Large intestine (tissue), 3 donors: ENCODE data around the gene TMEM25. TPM values are rescaled to one million over a fixed set of nuclear protein-coding genes. Genes with fewer than 3 reads are reported as not detected.
"Not testable (repeated sequence)": the region's sequence is repeated elsewhere in the genome, so short reads cannot be mapped to it uniquely, and the experiment has no call there.

ENCODE experiments used
- DNase-seq, 2 donors: peaks; one replicate each; pipeline versions ENCODE4 v3.0.0 to v3.0.0-alpha.2; 2013
- H3K27ac ChIP-seq: one replicate; pipeline ENCODE4 v1.5.1; 2013; ENCODE audit warnings: low read length
- H3K27me3 ChIP-seq: 2 replicates; pipeline ENCODE4 v1.6.1; 2013; ENCODE audit warnings: low read length; ENCODE audit not compliant: control insufficient read depth, insufficient read depth
- H3K36me3 ChIP-seq: 2 replicates; pipeline ENCODE4 v1.6.1; 2013; ENCODE audit warnings: low read length; ENCODE audit not compliant: control insufficient read depth, insufficient read depth
- H3K4me1 ChIP-seq: one replicate; pipeline ENCODE4 v1.6.1; 2013; ENCODE audit warnings: low read length; ENCODE audit not compliant: control insufficient read depth, insufficient read depth
- H3K4me3 ChIP-seq: one replicate; pipeline ENCODE4 v1.5.1; 2013; ENCODE audit warnings: low read length
- H3K9me3 ChIP-seq: one replicate; pipeline ENCODE4 v1.6.1; 2013; ENCODE audit warnings: mild to moderate bottlenecking, low read depth, low read length, moderate library complexity; ENCODE audit not compliant: control insufficient read depth
- WGBS: methylation state at CpG from one replicate; pipeline ENCODE4 v1.1.5; 2013; ENCODE audit warnings: low lambda C conversion rate; ENCODE audit not compliant: insufficient coverage; 5-methylcytosine and 5-hydroxymethylcytosine counted together
- polyA plus RNA-seq: library from polyadenylated mRNA; unstranded; fragments of 120-200 nt; gene quantifications from one replicate; pipeline ENCODE4 v1.2.1, GENCODE V29; 2013

The TMEM25 gene
- polyA plus RNA-seq, 1 donor, result 57.8 TPM

- no peaks in the 10 kb centered on the region for H3K9me3 ChIP-seq
- DNase-seq, result peak in 1 of 2 donors; percentile 69
- H3K27me3 ChIP-seq, result no peaks in the 10 kb centered on the region
- H3K4me3 ChIP-seq, result peak overlapping the region; percentile 100
- no peaks in the 10 kb centered on the region for H3K36me3 ChIP-seq
- no CpG with 5 or more reads among the region's 10 CpGs for WGBS
- peaks cover 3% of the 10 kb centered on the region for H3K4me1 ChIP-seq
- peak overlapping the region; percentile 99 for H3K27ac ChIP-seq
Observed at GRCh38 chr11:118572981-118573550, 42.1 kb downstream of the TMEM25 start.

DNA sequence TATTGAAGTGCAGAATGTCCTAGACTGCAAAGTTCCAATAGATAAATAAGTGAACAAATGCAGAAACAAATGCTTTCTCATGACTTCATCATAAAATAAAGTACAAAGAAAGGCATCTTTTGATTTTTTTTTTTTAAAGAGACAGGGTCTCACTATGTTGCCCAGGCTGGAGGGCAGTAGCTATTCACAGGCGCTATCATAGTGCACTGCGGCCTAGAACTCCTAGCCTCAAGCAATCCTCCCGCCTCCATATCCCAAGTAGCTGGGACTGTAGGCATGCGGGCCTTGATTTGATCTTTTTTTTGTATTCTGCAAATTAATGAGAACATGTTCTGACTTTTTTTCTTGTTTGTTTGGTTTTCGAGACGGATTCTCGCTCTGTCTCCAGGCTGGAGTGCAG is 43.6 kb downstream of the TMEM25 start:
- WGBS, result no CpG with 5 or more reads among the region's 7 CpGs
- no peak overlapping the region for H3K27ac ChIP-seq
- H3K36me3 ChIP-seq, result no peaks in the 10 kb centered on the region
- H3K9me3 ChIP-seq, result no peaks in the 10 kb centered on the region
- no peak for DNase-seq
- H3K27me3 ChIP-seq, result no peaks in the 10 kb centered on the region
- H3K4me3 ChIP-seq, result no peak overlapping the region
- H3K4me1 ChIP-seq, result peaks cover 3% of the 10 kb centered on the region

GRCh38 chr11:118577995-118578394 is 47.0 kb downstream of the TMEM25 start:
- not testable (repeated sequence) for H3K27ac ChIP-seq, H3K4me1 ChIP-seq, H3K4me3 ChIP-seq, H3K9me3 ChIP-seq, DNase-seq, H3K27me3 ChIP-seq
- peaks cover 18% of the 10 kb centered on the region for H3K36me3 ChIP-seq

DNA sequence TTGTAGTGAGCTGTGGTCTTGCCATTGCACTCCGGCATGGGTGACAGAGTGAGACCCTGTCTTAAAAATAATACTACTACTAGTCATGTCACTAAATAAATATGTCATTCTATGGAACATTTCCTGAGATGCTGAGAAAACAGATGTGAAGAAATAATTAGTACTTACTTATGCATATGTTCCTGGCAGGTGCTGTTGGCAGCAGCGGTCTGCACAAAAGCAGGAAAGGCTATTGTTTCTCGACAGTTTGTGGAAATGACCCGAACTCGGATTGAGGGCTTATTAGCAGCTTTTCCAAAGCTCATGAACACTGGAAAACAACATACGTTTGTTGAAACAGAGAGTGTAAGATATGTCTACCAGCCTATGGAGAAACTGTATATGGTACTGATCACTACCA is 50.1 kb downstream of the TMEM25 start:
- H3K36me3 ChIP-seq, result peaks cover 45% of the 10 kb centered on the region
- no peaks in the 10 kb centered on the region for H3K9me3 ChIP-seq
- H3K27ac ChIP-seq, result no peak overlapping the region
- no peak for DNase-seq
- H3K27me3 ChIP-seq, result no peaks in the 10 kb centered on the region
- no peak overlapping the region for H3K4me3 ChIP-seq
- H3K4me1 ChIP-seq, result no peaks in the 10 kb centered on the region
- no CpG with 5 or more reads among the region's 6 CpGs for WGBS

Other genes starting within 250 kb of the TMEM25 start
- gene CD3E, start 226.5 kb upstream of the TMEM25 start, polyA plus RNA-seq, result 9.1 TPM
- gene CD3D, start 188.5 kb upstream of the TMEM25 start, polyA plus RNA-seq, result 7.4 TPM
- 2.5 TPM for gene CD3G, start 186.8 kb upstream of the TMEM25 start, polyA plus RNA-seq
- gene UBE4A, start 171.6 kb upstream of the TMEM25 start, polyA plus RNA-seq, result 39.6 TPM
- 285 TPM for gene ATP5MG, start 129.6 kb upstream of the TMEM25 start, polyA plus RNA-seq
- gene KMT2A, start 94.7 kb upstream of the TMEM25 start, polyA plus RNA-seq, result 34.8 TPM
- 1.9 TPM for gene TTC36, start 3.7 kb upstream of the TMEM25 start, polyA plus RNA-seq
- 23.2 TPM for gene IFT46, start 34.7 kb downstream of the TMEM25 start, polyA plus RNA-seq
- gene ARCN1, start 41.2 kb downstream of the TMEM25 start, polyA plus RNA-seq, result 139 TPM
- gene PHLDB1, start 76.4 kb downstream of the TMEM25 start, polyA plus RNA-seq, result 42.1 TPM
- gene TREH, start 148.5 kb downstream of the TMEM25 start, polyA plus RNA-seq, result 74.4 TPM